Islet of Langerhans (tissue), 1 donor: ENCODE data around the gene ADM2.
"Not testable (repeated sequence)": the region's sequence is repeated elsewhere in the genome, so short reads cannot be mapped to it uniquely, and the experiment has no call there.

Experiments used
- FAIRE-seq: peaks from one replicate; lab custom pipeline; 2011; peaks lifted over from hg19 to GRCh38; lab: Jason Lieb, UNC

Gene ADM2

DNA sequence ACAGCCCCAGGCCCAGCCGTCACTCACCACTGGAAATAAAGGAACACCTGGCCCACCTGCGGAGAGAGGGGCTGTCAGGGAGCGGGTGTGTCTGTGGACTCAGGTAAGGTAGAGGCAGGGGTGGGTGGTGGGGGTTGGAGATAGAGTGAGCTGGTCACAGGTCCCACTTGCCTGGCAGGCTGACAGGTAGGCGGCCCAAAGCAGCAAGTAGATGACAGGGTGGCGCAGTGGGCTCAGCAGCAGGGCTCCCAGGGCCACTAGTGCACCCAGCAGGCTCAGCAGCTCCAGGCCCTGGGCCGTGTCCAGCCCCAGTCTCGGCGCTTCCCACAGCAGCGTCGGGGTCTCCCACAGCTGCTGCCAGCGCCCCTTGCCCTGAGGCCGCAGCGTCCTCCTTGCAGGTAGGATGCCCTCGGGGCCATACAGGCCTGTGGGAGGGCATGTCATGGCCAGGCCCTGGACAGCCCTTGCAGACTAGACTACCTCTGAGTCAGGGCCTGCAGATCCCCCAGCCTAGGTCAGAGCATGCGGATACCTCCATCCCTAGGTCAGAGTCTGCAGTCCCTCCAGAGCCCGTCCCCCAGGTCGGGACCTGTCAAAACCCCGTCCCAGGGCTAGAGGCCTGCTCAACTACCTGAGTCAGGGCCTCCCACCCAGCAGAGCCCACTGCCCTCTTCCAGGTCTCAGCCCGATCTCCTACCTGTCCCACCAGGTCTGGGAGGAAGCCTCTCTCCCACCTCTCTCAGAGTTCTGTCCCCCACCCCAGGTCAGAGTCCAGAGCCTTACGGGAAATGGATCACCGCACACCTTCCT, 25.5 kb downstream of the ADM2 start:
- FAIRE-seq = no peak

DNA sequence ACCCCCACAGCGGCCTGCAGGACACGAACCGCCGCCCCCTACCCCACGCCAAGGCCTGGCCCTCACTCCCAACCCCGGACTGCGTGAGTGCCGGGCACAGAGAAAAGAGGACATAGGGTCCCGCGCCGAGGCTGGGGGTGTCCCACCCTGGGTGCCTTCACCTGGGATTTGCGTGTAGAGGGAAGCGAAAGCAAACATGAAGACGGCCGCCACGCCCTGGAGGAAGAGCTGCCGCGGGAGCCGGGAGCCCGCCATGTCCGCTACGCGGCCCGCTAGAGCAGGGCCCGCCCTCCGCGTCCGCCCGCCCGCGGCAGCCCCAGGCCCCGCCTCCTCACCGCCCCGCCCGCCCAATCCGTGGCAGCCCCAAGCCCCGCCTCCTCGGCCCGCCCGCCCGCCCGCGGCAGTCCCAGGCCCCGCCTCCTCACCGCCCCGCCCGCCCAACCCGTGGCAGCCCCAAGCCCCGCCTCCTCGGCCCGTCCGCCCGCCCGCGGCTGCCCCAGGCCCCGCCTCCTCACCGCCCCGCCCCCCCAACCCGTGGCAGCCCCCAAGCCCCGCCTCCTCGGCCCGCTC, 26.2 kb downstream of the ADM2 start, which contains the start of gene LMF2:
Gene LMF2 (minus strand): TSS at position 282 of the 570 bp plus-strand sequence. CDS start 27 bp downstream, at position 255.
- no peak for FAIRE-seq

GRCh38 chr22:50507991-50508884, 26.9 kb downstream of the ADM2 start, which contains the start of gene NCAPH2:
TSS of gene NCAPH2 (plus strand) at chr22:50508224. CDS start at chr22:50508338, 114 bp downstream.
- FAIRE-seq = peak; percentile 41

DNA sequence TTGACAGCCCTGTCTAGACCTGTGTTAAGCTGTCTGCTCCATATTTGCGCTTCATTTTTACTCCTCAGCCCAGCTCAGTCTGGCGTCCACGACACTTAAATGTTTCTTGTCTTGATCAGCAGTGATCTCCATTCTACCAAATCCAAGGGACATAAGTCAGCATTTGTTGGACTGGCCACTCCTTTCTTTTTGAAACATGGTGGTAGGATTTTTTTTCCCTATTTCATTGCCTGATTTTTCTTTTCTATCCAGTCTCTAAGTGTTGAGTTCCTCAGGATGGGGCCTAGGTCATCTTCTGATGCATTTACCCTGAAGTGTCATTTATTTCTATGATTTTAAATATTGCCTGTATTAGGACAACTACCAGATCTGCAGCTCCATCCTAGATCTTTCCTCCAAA, 27.6 kb downstream of the ADM2 start:
- FAIRE-seq = no peak

DNA sequence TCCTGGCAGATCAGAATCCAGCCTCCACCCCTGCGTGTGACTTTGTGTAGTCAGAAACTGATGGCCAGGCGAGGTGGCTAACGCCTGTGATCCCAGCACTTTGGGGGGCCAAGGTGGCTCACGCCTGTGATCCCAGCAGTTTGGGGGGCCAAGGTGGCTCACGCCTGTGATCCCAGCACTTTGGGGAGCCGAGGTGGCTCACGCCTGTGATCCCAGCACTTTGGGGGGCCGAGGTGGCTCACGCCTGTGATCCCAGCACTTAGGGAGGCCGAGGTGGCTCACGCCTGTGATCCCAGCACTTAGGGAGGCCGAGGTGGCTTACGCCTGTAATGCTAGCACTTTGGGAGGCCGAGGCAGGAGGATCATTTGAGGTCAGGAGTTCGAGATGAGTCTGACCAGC, 31.8 kb downstream of the ADM2 start:
- FAIRE-seq = no peak

- no peak for FAIRE-seq
Measured at GRCh38 chr22:50516068-50516467, 34.7 kb downstream of the ADM2 start.

GRCh38 chr22:50516891-50517290, 35.5 kb downstream of the ADM2 start:
- FAIRE-seq = no peak

- no peak for FAIRE-seq
Measured at GRCh38 chr22:50517495-50518260, 36.3 kb downstream of the ADM2 start.

DNA sequence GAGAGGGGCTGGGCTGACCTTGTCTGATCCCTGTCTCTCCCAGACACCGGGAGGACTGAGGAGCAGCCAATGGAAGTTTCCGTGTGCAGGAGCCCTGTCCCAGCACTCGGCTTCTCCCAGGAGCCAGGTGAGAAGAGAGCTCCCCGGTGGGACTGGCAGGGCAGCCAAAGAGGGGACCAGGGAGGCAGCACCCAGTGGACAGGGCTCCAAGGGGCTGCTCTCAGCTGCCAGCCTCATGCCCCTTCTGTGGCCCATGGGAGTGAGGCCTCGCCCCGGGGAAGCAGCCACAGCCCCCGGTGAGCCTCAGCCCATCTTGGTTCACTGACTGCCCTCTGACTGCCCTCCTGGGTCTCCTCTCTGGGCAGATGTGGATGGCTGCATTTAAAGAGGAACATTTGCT, 37.3 kb downstream of the ADM2 start:
- FAIRE-seq = no peak

- no peak for FAIRE-seq
Measured at GRCh38 chr22:50519151-50519550, 37.8 kb downstream of the ADM2 start.

- not testable (repeated sequence) for FAIRE-seq
Measured at GRCh38 chr22:50520184-50520583, 38.8 kb downstream of the ADM2 start.

DNA sequence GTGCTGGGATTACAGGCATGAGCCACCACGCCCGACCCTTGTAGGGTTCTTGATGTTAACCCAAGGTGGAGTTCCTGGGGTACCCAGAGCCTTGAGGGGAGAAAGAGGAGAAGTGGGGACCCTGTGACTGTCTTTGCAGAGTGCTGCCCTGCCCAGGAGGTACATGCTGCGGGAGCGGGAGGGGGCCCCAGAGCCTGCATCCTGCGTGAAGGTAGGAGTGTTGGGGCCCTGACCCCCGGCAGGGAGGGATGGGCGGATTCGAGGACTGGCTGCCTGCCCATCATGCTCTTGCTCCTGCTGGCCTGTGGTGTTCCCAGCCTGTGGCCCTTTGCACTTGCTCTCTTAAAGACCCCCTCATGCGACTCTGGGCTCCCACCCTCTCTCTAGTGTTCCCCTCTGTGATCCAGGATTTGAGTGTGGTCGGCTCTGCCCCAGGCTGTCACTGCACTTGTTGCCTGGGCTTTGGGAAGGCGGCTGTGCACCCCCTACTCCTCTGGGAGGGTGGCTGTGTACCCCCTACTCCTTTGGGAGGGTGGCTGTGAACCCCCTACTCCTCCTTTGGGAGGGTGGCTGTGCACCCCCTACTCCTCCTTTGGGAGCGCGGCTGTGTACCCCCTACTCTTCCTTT, 39.6 kb downstream of the ADM2 start:
- no peak for FAIRE-seq

DNA sequence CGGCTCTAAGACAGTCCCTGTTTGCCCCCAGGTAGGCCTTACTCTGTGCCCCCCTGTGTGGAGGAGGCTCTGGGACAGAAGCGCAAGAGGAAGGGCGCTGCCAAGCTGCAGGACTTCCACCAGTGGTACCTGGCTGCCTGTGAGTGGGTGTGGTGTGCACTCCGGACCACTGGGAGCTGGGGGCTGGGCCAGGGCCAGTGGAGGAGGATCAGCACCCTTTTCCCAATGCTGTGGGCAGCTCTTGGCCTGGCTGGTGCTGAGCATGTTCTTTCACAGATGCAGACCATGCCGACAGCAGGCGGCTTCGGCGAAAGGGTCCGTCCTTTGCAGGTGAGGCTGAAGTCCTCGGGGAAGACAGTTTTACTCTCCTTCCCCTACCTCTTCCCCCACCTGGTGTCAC, 40.4 kb downstream of the ADM2 start:
- FAIRE-seq = no peak

DNA sequence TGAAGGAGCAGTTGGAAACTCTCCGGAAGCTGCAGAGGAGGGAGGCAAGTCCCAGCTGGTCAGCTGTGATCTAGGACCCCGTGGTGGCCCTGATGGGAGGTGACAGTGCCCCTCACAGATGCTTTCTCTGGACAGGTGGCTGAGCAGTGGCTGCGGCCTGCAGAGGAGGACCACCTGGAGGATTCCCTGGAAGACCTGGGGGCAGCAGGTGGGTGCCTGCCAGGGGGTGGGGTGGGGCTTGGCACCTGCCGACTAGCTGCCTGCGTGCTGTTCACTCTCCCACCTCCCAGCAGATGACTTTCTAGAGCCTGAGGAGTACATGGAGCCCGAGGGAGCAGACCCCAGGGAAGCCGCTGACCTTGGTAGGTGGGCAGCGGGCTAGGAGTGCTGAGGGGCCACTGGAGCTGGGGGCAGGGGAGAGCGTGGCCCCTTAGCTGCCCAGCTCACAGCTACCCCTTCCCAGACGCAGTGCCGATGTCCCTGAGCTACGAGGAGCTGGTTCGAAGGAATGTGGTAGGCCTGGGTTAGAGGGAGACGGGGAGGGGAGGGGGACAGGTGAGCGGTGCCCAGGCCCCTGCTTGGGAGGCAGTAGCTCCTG, 41.0 kb downstream of the ADM2 start:
- no peak for FAIRE-seq

GRCh38 chr22:50522806-50523438, 41.6 kb downstream of the ADM2 start:
- no peak for FAIRE-seq

- FAIRE-seq = no peak
Measured at GRCh38 chr22:50523458-50523805, 42.1 kb downstream of the ADM2 start.

GRCh38 chr22:50523806-50524675, 42.7 kb downstream of the ADM2 start:
- FAIRE-seq = no peak

DNA sequence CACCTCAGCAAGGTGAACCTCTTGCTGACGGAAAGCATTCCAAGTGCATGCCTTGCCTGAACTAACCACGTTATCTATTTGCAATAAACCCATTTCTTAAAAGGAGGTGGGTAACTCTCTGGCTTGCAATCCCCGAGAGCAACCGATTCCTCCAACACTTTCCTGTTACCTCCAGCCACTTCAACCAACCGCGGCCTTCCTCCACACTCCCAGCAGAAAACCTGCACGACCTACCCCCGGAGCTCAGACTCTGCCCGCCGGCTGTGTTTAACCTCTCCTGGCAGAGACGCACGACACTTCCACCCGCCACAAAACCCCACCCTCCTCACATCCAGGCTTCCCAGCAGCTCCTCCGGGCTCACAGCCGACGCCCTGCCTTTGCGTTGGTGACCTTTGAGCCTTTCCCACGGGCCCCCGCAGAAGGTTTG, 43.3 kb downstream of the ADM2 start:
- no peak for FAIRE-seq

DNA sequence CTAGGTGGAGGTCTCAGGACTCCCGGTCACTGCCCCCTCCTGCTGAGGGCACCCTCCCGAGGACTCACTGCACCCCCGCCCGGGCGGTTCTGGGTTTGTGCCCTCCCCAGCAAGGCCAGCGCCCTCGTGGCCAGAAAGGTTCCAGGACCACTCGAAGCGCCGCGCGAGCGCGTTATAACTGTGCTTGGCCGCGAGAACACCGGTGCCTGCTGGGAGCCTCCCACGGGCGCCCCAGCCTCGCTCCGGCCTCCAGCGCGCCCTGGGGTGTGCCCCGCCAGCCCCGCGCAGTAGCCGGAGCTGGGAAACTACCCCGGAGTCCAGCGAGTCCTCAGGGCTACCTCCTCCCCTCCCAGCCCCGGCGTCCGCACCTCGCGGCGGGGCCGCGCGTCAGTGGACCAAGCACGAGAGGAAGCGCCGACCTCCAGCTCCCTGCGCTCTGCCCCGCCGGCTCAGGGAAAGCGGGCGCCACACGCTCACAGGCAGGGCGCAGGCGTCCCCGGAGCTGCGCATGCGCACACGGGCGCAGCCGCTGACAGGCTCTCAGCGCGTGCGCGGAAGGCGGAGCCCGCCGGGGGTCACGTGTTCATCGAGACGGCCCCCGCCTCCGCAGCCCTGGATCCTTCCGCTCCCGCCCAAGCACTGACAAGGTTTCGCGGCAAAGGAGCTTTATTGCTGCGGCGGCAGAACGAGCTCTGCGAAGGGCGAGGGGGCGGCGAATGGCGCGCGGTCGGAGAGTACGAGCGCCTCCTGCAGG, 43.9 kb downstream of the ADM2 start, which contains the start of gene SCO2:
Gene SCO2 (minus strand): TSS at position 495 of the 754 bp plus-strand sequence. CDS start 1,187 bp downstream, outside the sequence.
- FAIRE-seq = no peak
